Inflammatory macrophage treated with lipopolysaccharide for 4 hours (primary cell): ENCODE results near the gene EYS.
A peak's percentile ranks its signal among the peaks of the same experiment; 100 is the strongest.

Experiments
- DNase-seq: peaks from one replicate; pipeline ENCODE4 v3.0.0-alpha.2; 2020

Gene EYS

GRCh38 chr6:65707126-65707826, at the start of gene EYS:
Gene EYS, minus strand, starts transcription at chr6:65707226. Its CDS starts 211,816 bp downstream, at chr6:65495410.
- DNase-seq = no peak

GRCh38 chr6:65746302-65746701, 39.3 kb upstream of the EYS start:
- DNase-seq = no peak

GRCh38 chr6:65745614-65746013, 38.6 kb upstream of the EYS start:
- DNase-seq = no peak

- DNase-seq = no peak
Measured at GRCh38 chr6:65728879-65729479, 22.0 kb upstream of the EYS start.

- DNase-seq = no peak
Measured at GRCh38 chr6:65719101-65719500, 12.1 kb upstream of the EYS start.

- DNase-seq = no peak
Measured at GRCh38 chr6:65711531-65711930, 4.5 kb upstream of the EYS start.

- no peak for DNase-seq
Measured at GRCh38 chr6:65709099-65709830, 2.2 kb upstream of the EYS start.

- no peak for DNase-seq
Measured at GRCh38 chr6:65708162-65708561, 1.1 kb upstream of the EYS start.

GRCh38 chr6:65706436-65706835, 590 bp downstream of the EYS start:
- DNase-seq = no peak

GRCh38 chr6:65701325-65701724, 5.7 kb downstream of the EYS start:
- no peak for DNase-seq

GRCh38 chr6:65700561-65700960, 6.5 kb downstream of the EYS start:
- peak; percentile 1 for DNase-seq

GRCh38 chr6:65692109-65692508, 14.9 kb downstream of the EYS start:
- no peak for DNase-seq

- DNase-seq = no peak
Measured at GRCh38 chr6:65680232-65680631, 26.8 kb downstream of the EYS start.

GRCh38 chr6:65671922-65672321, 35.1 kb downstream of the EYS start:
- DNase-seq = no peak

- no peak for DNase-seq
Measured at GRCh38 chr6:65667916-65668656, 38.9 kb downstream of the EYS start.

- DNase-seq = no peak
Measured at GRCh38 chr6:65650086-65650485, 56.9 kb downstream of the EYS start.

- no peak for DNase-seq
Measured at GRCh38 chr6:65649392-65649791, 57.6 kb downstream of the EYS start.

- no peak for DNase-seq
Measured at GRCh38 chr6:65646544-65646943, 60.5 kb downstream of the EYS start.

- DNase-seq = no peak
Measured at GRCh38 chr6:65642776-65643175, 64.2 kb downstream of the EYS start.

- DNase-seq = no peak
Measured at GRCh38 chr6:65638047-65638831, 68.8 kb downstream of the EYS start.

- no peak for DNase-seq
Measured at GRCh38 chr6:65637289-65638046, 69.6 kb downstream of the EYS start.

GRCh38 chr6:65633501-65633900, 73.5 kb downstream of the EYS start:
- DNase-seq = peak; percentile 8
